ENCODE data around the gene DCP1B.
A peak's percentile ranks its signal among the peaks of the same experiment; 100 is the strongest.

Gene DCP1B

GRCh38 chr12:1939801-1940607 lies 64.3 kb downstream of the DCP1B start:
- no peak overlapping the region for H3K4me3 ChIP-seq (ENCODE audit: low read length)
- no peak for DNase-seq (ENCODE audit: low read depth)
- TF ChIP-seq CTCF (conservative IDR thresholded peaks at IDR 0.05; ENCODE audit: low read depth, low read length): peak; percentile 94

- TF ChIP-seq CTCF (conservative IDR thresholded peaks at IDR 0.05; ENCODE audit: low read depth, low read length): no peak
- no peak for DNase-seq (ENCODE audit: low read depth)
Measured at GRCh38 chr12:1939331-1939730, 64.9 kb downstream of the DCP1B start.

GRCh38 chr12:1937481-1938224 lies 66.6 kb downstream of the DCP1B start:
- no peak for DNase-seq (ENCODE audit: low read depth)
- H3K4me3 ChIP-seq (ENCODE audit: low read length): no peak overlapping the region
- TF ChIP-seq CTCF (conservative IDR thresholded peaks at IDR 0.05; ENCODE audit: low read depth, low read length): no peak

More at GRCh38 chr12:1939331-1939730, 64.9 kb downstream of the DCP1B start:
- no peak overlapping the region for H3K4me3 ChIP-seq (ENCODE audit: low read length)

- no peak overlapping the region for H3K4me3 ChIP-seq (ENCODE audit: low read length)
- DNase-seq (ENCODE audit: low read depth): peak; percentile 96
- no peak for TF ChIP-seq CTCF (conservative IDR thresholded peaks at IDR 0.05; ENCODE audit: low read depth, low read length)
Measured at GRCh38 chr12:1936406-1937320, 67.6 kb downstream of the DCP1B start.

- H3K4me3 ChIP-seq (ENCODE audit: low read length): no peak overlapping the region
- no peak for DNase-seq (ENCODE audit: low read depth)
- TF ChIP-seq CTCF (conservative IDR thresholded peaks at IDR 0.05; ENCODE audit: low read depth, low read length): no peak
Measured at GRCh38 chr12:1935700-1936378, 68.4 kb downstream of the DCP1B start.

- no peak for DNase-seq (ENCODE audit: low read depth)
- no peak for TF ChIP-seq CTCF (conservative IDR thresholded peaks at IDR 0.05; ENCODE audit: low read depth, low read length)
- no peak overlapping the region for H3K4me3 ChIP-seq (ENCODE audit: low read length)
Measured at GRCh38 chr12:1935242-1935641, 69.0 kb downstream of the DCP1B start.

Measured in retinal pigment epithelial cell (primary cell).